Mucosa of descending colon (tissue), 3 donors: Measurements from ENCODE around the gene AGAP3. TPM values are rescaled to one million over a fixed set of nuclear protein-coding genes. Genes with fewer than 3 reads are reported as not detected.

ENCODE experiments used
- ATAC-seq: fragments of 200-7000 bp; cut with Tn5 transposase; one replicate; pipeline ENCODE4 v1.9.1; 2020; ENCODE audit warnings: mild to moderate bottlenecking, moderate library complexity
- DNase-seq, 3 donors: peaks; one replicate each; pipeline ENCODE4 v3.0.0-alpha.2; 2020
- H3K36me3 ChIP-seq: fragments of 200-600 bp; one replicate; pipeline ENCODE4 v1.8.0; 2021; ENCODE audit warnings: low read depth, mild to moderate bottlenecking
- H3K4me1 ChIP-seq: fragments of 200-600 bp; one replicate; pipeline ENCODE4 v1.8.0; 2021; ENCODE audit warnings: low read depth, mild to moderate bottlenecking
- H3K4me3 ChIP-seq: fragments of 200-600 bp; one replicate; pipeline ENCODE4 v1.8.0; 2021; ENCODE audit warnings: mild to moderate bottlenecking
- H3K9me3 ChIP-seq: fragments of 200-600 bp; one replicate; pipeline ENCODE4 v1.8.0; 2021; ENCODE audit warnings: mild to moderate bottlenecking
- intact Hi-C, 2 donors: fragments of 100-400 bp; cut with DNase I in 1 of 2; cut with micrococcal nuclease in 1 of 2; formaldehyde crosslinking; loops; one replicate each; pipeline versions ENCODE4 v1.11.0 to v1.11.1; 2022; cut with DNase I, micrococcal nuclease
- total RNA-seq, 3 donors: library from RNA; stranded (reverse); fragmentation: NEBNext Ultra II Directional in 2 of 3; extraction: Animal tissue kit (Norgen Biotek cat#: 25700) in 2 of 3; gene quantifications; one replicate each; pipeline versions ENCODE4 v1.2.1 to v1.2.4, GENCODE V29; 2021 to 2023
- TF ChIP-seq, protein P1 (sequence below): fragments of 200-600 bp; IDR thresholded peaks from one replicate; pipeline ENCODE4 v1.8.0; 2022; ENCODE audit warnings: antibody characterized with exemption, mild to moderate bottlenecking
- donor health status: DM: no; HTN: no; CAD: no; lungs with moderate emphysema.
- donor health status: DM: no; HTN: no; CAD: no.
- donor health status: DM: no; HTN: yes; CAD: no.

AGAP3 gene
- total RNA-seq, 3 donors from 2014 or later = 39.7 to 116 (median 50.6) TPM

DNA sequence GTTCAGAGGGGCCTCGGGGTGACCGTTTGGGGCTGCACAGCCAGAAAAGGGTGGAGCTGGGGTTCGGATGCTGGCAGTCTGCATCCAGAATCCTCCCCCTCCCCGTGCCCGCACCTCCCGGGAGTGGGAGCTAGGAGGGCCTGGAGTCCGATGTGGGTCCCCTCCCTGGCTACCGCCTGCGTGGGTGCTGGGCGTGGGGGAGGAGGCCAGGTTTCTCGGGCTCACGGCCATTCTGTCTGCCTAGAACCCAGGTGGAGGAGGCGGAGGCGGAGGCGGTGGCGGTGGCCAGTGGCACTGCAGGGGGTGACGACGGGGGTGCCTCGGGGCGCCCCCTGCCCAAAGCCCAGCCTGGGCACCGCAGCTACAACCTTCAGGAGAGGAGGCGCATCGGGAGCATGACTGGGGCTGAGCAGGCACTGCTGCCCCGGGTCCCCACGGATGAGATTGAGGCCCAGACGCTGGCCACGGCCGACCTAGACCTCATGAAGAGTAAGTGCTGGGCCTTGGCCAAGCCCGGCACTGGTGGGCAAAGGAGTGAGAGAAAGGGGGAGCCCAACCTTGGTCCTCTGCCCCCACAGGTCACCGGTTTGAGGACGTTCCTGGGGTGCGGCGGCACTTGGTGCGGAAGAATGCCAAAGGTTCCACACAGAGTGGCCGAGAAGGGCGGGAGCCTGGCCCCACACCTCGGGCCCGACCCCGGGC, 19.9 kb upstream of the AGAP3 start:
- Histone ChIP-seq H3K4me1 (peaks cover 8% of the 10 kb centered on the region), H3K4me3 (no peak overlapping the region), H3K36me3 (peaks cover 10% of the 10 kb centered on the region), H3K9me3 (no peaks in the 10 kb centered on the region)
- ATAC-seq = no peak
- TF ChIP-seq, protein P1, sequence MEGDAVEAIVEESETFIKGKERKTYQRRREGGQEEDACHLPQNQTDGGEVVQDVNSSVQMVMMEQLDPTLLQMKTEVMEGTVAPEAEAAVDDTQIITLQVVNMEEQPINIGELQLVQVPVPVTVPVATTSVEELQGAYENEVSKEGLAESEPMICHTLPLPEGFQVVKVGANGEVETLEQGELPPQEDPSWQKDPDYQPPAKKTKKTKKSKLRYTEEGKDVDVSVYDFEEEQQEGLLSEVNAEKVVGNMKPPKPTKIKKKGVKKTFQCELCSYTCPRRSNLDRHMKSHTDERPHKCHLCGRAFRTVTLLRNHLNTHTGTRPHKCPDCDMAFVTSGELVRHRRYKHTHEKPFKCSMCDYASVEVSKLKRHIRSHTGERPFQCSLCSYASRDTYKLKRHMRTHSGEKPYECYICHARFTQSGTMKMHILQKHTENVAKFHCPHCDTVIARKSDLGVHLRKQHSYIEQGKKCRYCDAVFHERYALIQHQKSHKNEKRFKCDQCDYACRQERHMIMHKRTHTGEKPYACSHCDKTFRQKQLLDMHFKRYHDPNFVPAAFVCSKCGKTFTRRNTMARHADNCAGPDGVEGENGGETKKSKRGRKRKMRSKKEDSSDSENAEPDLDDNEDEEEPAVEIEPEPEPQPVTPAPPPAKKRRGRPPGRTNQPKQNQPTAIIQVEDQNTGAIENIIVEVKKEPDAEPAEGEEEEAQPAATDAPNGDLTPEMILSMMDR = no peak
- intact Hi-C loops = no loop called here
- DNase-seq = no peak

DNA sequence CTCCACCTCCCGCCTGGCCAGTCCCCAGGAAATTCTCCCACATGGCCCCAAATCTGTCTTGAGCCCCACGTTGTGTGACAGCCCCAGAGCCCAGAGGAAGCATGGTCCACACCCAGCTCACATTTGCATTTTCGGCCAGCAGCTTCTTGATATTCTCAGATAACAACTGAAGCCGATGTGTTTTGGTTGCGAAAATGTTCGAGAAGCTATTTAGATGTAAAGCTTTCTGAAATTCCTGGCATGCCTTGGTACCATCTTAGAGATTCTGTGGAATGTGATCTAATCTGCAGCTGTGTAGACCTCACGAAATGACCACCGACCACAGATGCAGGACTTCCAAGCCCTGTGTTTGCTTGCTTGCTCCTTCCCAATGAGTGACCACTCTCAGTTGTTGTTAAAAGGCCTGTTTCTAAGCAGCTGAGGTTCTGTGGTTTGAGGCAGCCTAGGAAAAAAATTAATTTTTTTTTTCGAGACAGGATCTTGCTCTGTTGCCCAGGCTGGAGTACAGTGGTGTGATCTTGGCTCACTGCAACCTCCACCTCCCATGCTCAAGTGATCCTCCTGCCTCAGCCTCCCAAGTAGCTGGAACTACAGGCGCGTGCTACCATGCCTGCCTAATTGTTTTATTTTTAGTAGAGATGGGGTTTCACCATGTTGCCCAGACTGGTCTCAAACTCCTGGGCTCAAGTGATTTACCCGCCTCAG, 18.1 kb upstream of the AGAP3 start:
- no peak for DNase-seq
- TF ChIP-seq, protein P1 = no peak
- intact Hi-C loops = no loop called here
- H3K36me3 ChIP-seq = peaks cover 10% of the 10 kb centered on the region
- H3K9me3 ChIP-seq = no peaks in the 10 kb centered on the region
- no peak overlapping the region for H3K4me3 ChIP-seq
- no peak for ATAC-seq
- H3K4me1 ChIP-seq = no peaks in the 10 kb centered on the region

DNA sequence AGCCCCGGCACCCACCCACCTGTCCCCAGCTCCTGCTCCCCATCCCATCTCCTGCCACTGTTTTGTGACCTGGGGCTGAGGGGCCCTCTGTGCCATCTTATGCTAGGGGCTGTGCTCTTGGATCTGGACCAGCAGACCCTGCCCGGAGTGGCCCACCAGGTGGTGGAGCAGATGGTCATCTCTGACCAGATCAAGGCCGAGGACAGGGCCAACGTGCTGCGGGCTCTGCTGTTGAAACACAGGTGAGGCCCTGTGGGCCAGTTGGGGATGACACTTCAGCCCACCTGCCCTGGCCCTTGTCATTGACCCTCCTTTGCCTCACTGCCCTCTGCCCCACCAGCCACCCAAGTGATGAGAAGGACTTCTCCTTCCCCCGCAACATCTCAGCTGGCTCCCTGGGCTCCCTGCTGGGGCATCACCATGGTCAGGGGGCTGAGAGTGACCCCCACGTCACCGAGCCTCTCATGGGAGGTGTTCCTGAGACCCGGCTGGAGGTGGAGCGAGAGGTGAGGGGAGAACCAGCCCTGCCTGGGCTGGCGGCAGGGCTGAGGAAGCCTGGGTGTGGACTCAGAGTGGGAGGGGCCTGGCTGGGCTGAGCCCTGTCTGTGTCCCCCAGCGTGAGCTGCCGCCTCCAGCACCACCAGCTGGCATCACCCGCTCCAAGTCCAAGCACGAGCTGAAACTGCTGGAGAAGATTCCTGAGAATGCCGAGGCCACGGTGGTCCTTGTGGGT, 16.3 kb upstream of the AGAP3 start:
- H3K4me1 ChIP-seq = no peaks in the 10 kb centered on the region
- H3K9me3 ChIP-seq = no peaks in the 10 kb centered on the region
- no peak overlapping the region for H3K4me3 ChIP-seq
- H3K36me3 ChIP-seq = peaks cover 10% of the 10 kb centered on the region
- DNase-seq (peak in 1 of 3 donors; percentile 47), ATAC-seq (peak; percentile 27)
- TF ChIP-seq, protein P1 = no peak
- intact Hi-C loops = no loop called here

DNA sequence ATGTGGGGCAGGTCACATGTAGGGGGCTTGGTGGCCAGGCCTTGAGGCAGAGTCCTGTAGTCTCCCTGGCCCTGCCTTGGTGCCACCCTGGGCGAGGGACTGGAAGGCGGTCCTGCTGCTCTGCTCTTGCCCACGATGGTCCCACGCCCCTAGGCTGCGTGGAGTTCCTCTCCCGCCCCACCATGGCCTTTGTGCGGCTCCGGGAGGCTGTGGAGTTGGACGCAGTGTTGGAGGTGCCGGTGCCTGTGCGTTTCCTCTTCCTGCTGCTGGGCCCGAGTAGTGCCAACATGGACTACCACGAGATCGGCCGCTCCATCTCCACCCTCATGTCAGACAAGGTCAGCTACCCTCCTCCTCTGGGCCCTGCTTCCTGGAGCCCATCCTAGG, 15.7 kb upstream of the AGAP3 start:
- intact Hi-C loops = no loop called here
- Histone ChIP-seq H3K36me3 (peaks cover 10% of the 10 kb centered on the region), H3K4me1 (no peaks in the 10 kb centered on the region), H3K4me3 (no peak overlapping the region), H3K9me3 (no peaks in the 10 kb centered on the region)
- peak in 1 of 3 donors; percentile 50 for DNase-seq
- ATAC-seq = no peak
- TF ChIP-seq, protein P1 = no peak

DNA sequence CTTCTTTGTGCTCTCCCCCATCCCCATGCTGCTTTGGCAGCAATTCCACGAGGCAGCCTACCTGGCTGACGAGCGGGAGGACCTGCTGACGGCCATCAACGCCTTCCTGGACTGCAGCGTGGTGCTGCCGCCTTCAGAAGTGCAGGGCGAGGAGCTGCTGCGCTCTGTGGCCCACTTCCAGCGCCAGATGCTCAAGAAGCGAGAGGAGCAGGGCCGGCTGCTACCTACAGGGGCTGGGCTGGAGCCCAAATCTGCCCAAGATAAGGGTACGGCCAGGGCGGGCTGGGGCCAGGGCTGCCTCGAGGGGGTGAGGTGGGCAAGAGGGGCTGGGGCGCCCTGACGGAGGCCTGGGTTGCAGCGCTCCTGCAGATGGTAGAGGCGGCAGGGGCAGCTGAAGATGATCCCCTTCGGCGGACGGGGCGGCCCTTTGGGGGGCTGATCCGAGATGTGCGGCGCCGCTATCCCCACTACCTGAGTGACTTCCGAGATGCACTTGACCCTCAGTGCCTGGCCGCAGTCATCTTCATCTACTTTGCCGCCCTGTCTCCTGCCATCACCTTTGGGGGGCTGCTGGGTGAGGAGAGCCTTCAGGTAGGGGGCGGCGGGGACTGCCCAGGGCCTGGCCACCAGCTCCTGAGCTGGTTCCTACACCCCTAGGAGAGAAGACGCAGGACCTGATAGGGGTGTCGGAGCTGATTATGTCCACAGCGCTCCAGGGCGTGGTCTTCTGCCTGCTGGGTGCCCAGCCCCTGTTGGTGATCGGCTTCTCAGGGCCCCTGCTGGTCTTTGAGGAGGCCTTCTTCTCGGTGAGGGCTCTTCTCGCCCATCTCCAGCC, 15.0 kb upstream of the AGAP3 start:
- peak in 1 of 3 donors; percentile 44 for DNase-seq
- ATAC-seq = no peak
- TF ChIP-seq, protein P1 = no peak

More for the DNA sequence above, 15.0 kb upstream of the AGAP3 start:
- no peaks in the 10 kb centered on the region for H3K4me1 ChIP-seq
- no peaks in the 10 kb centered on the region for H3K9me3 ChIP-seq
- H3K4me3 ChIP-seq = no peak overlapping the region
- peaks cover 10% of the 10 kb centered on the region for H3K36me3 ChIP-seq
- intact Hi-C loops = no loop called here
